OCI-M2 (cell line): Measurements from ENCODE around the gene ZNF629.

ENCODE experiments used
- DNase-seq: peaks from one replicate; lab custom pipeline; 2025; ENCODE audit not compliant: unreplicated experiment; lab: John Stamatoyannopoulos, UW

Gene ZNF629

DNA sequence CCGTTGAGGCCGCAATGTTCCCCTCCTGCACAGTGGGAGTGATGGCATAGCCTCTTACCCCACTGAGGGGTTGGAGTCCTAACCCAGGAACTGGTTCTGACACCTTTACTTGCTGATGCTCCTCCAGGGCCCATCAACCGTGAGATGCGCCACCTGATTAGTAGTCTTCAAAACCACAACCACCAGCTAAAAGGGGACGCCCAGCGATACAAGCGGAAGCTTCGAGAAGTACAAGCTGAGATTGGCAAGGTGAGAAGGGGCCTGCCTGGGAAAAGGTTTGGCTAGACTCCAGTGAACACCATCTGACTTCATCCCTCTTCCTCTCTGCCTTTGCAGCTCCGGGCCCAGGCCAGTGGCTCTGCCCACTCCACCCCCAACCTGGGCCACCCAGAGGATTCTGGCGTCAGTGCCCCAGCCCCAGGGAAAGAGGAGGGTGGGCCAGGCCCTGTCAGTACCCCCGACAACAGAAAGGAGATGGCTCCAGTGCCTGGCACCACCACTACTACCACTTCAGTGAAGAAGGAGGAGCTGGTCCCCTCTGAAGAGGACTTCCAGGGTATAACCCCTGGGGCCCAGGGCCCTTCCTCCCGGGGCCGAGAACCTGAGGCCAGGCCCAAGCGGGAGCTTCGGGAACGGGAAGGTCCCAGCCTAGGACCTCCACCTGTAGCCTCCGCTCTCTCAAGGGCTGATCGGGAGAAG is 19.1 kb downstream of the ZNF629 start:
- no peak for DNase-seq

- no peak for DNase-seq
Observed at GRCh38 chr16:30766933-30767284, 20.1 kb downstream of the ZNF629 start.

GRCh38 chr16:30766206-30766932 is 20.6 kb downstream of the ZNF629 start:
- DNase-seq: no peak

DNA sequence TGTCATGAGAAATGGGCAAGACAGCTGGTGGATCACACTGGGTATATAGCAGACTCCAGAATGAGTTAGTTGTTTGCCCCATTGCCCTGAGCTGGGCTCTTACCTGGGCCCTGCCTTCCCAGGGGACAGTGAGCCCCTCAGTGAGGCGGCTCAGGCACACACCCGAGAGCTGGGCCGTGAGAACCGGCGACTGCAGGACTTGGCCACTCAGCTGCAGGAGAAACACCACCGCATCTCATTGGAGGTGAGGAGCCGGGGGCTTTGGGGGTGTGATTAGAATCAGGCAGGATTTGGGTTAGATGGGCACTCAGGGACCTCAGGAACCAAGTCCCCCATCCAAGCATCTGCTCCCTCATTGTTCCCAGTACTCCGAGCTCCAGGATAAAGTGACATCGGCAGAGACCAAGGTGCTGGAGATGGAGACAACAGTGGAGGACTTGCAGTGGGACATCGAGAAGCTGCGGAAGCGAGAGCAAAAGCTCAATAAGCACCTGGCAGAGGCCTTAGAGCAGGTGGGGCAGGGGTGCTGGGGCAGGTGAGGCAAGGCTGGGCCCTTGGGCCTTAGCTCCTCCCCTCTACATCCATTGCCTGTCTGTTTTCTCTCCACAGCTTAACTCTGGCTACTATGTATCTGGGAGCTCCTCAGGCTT is 22.1 kb downstream of the ZNF629 start:
- DNase-seq: no peak

GRCh38 chr16:30764086-30764485 is 22.9 kb downstream of the ZNF629 start:
- DNase-seq: no peak

DNA sequence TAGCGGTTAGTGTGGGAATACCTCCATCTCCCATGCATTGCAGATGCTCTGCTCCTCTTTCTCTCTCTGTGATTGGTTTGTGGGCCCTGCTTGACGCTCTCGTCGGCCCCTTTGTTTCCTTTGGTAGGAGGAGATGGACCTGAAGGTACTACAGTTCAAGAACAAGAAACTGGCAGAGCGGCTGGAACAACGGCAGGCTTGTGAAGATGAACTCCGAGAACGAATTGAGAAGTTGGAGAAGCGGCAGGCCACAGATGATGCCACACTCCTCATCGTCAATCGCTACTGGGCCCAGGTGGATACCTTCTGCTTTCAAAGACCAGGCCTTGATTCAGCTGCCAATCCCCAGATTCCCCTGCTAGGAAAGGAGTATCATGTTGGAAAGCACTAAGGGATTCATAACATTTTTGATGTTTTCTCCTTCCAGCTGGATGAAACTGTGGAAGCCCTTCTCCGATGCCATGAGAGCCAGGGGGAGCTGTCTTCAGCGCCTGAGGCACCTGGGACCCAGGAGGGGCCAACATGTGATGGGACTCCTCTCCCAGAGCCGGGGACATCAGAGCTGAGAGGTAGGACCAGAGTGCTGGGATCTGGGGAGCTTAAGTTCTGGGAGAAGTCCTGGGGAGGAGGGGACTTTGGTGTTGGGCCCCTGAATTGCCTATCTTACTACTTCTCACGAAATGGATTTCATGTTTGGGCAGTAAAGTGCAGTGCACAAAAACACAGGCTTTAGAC is 23.8 kb downstream of the ZNF629 start:
- no peak for DNase-seq

GRCh38 chr16:30761928-30762902 is 24.8 kb downstream of the ZNF629 start, which contains the start of the genes CFAP119 and RNF40:
Gene CFAP119 (minus strand): TSS chr16:30762062. CDS start chr16:30761748, 314 bp downstream.
Gene RNF40 (plus strand): TSS chr16:30762322. CDS start chr16:30762546, 224 bp downstream.
- peak; percentile 47 for DNase-seq

DNA sequence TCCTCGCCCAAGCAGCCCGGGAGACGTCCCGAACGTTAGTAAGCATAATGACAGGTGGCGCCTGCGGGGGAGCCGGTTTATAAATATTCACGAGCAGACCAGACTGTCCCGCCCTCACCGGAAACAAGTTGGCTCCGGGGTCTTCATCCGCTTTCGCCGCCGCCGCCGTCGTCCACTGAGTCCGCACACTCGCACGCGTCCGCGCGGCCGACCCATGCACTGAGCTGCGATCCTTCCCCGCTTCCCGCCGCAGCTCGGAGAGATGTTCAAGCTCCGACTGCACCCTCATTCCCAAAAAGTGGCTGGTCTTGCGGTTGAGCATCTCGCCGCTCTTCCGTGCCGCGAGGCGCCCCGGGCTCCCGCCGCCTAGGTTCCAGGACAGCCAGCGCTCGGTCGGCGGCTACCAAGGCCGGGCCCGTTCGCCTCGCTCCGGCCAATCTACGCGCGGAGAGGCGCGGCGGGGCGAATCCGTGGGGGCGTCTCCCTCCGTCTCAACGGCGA is 25.5 kb downstream of the ZNF629 start:
- DNase-seq: no peak

- DNase-seq: no peak
Observed at GRCh38 chr16:30760577-30761426, 26.2 kb downstream of the ZNF629 start.

DNA sequence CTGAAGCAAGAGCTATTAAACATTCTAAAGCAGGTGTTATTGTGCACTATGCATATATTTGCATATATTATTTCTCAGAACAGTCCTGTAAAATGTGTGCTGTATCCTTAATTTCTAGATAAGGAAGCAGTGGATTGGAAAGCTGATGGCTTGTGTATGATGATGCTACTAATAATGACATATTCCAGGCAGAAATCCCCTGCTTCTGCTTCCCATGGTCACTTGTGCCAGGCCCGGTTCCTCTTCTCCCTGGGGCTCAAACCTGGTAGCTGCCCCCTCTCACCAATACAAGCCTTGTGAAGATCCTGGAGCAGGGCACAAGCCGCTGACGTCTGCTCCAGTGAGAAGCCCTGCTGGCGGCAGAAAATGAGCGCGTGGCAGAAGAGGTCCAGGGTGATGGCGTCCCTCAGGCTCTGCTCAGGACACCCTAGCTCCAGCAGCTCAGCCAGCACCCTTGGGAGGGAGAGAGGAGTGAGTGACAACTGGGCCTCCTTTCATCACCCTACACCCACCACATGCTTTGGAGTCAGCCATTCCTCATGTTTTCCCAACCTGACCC is 26.9 kb downstream of the ZNF629 start:
- no peak for DNase-seq

GRCh38 chr16:30758988-30759491 is 28.0 kb downstream of the ZNF629 start:
- no peak for DNase-seq

- DNase-seq: no peak
Observed at GRCh38 chr16:30757316-30757715, 29.7 kb downstream of the ZNF629 start.

DNA sequence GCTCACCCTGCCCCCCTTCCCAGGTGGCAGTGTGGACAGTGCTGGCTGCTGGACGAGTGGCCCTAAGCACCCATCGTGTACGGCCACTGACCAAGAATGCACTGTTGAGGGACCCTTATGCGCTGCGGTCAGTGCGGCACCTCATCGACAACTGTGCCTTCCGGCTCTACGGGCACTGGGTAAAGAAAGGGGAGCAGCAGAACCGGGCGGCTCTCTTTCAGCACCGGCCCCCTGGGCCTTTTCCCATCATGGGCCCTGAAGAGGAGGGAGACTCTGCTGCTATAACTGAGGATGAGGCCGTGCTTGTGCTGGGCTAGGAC is 30.3 kb downstream of the ZNF629 start:
- DNase-seq: no peak

DNA sequence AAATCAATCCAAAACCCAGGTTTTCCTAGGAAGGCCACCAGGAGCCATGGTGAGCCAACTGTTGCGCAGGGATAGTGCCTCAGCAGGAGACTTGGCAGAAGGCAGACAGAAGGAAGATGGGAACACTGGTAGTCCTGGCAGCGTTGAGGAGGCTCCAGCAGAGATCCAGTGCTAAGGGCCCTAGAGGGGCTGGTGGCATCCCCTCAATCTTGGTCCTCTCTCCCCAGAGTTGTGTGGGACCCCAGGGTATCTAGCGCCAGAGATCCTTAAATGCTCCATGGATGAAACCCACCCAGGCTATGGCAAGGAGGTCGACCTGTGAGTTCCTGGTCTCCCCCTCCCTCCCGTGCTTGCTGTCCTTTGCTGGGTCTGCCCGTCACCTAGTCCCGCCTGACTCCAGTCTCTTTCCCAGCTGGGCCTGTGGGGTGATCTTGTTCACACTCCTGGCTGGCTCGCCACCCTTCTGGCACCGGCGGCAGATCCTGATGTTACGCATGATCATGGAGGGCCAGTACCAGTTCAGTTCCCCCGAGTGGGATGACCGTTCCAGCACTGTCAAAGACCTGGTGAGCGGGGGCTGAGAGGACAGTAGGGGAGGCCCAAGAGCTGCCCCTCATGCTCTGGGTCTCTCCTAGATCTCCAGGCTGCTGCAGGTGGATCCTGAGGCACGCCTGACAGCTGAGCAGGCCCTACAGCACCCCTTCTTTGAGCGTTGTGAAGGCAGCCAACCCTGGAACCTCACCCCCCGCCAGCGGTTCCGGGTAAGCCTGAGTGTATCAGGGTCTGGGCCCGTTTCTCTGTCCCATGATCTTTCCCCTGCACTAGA is 30.8 kb downstream of the ZNF629 start:
- DNase-seq: no peak

GRCh38 chr16:30753596-30753995 is 33.4 kb downstream of the ZNF629 start:
- DNase-seq: no peak

DNA sequence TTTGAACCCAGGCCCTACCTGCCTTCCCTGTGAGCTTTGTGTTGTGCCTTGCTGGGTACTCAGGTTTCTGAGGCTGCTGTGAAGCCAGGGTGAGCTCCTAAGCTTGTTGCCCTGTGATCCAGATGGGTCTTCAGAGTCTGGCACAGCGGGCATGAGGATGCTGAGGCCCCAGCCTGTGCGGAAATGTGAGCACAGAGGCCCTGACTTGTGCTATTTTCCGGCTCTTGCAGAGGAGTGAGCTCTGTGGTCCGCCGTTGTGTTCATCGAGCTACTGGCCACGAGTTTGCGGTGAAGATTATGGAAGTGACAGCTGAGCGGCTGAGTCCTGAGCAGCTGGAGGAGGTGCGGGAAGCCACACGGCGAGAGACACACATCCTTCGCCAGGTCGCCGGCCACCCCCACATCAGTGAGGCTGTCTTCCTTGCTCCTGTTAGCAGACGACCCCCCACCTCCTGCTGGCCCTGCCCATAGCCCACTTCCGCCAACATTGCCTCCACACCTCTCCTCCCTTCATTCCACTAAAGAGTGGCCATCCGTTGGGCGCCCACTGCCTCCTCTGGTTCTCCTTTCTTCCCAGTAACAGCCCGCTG is 36.0 kb downstream of the ZNF629 start:
- no peak for DNase-seq

DNA sequence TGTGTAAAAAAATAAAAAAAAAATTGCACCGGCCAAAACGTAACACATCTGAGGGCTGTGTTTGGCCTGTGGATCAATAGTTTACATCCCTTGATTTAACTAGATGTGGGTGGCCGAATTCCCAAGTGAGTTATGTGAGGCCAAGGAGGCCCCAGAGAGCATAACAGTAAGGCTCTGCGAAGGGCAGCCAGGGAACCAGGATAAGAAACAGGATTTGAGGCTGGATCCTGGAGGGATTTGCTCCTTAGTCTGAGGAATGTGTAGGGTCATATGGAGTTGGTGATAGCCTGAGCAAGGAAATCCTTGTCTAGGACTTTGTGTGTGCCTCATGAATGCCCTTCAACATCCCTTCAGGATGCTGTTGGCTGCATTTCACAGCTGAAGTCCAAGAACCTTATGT is 36.8 kb downstream of the ZNF629 start:
- DNase-seq: no peak
